Fibroblast of skin of abdomen (primary cell): ENCODE measurements around the gene OASL.
"Not testable (repeated sequence)": the region's sequence is repeated elsewhere in the genome, so short reads cannot be mapped to it uniquely, and the experiment has no call there.

Experiments used
- DNase-seq: peaks from one replicate; pipeline ENCODE4 v3.0.0-alpha.2; 2013

OASL gene

DNA sequence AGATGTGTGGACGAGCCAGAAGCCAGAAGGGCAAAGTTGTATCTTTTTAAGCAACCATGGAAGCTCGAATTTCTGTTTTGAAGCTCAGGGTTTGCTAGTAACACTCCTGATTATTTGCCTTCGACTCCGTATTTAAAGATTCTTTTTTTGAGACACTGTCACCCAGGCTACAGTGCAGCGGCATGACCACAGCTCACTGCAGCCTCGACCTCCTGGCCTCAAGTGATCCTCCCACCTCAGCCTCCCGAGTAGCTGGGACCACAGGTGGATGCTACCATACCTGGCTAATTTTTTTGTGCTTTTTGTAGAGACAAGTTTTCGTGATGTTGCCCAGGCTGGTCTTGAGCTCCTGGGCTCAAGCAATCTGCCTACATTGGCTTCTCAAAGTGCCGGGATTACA, 18.7 kb upstream of the OASL start:
- no peak for DNase-seq

DNA sequence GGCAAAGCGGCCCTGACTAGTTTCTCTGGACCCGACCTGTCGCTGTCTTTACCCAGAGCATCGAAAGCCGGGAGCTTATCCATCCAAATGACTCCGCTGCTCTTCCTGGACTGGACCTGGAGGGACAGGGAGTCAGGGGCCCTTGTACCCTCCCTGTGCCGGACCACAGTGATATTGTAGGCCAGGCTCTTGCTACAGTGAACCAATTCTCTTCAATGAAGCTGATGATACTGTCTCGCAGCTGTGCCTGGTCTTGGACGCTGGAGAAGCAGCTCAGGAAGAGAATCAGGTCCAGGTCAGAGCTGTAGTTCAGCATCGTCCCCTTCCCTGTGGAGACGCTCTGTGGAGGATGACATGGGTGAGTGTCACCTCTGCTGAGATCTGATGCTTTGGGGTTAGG, 14.7 kb upstream of the OASL start:
- no peak for DNase-seq

DNA sequence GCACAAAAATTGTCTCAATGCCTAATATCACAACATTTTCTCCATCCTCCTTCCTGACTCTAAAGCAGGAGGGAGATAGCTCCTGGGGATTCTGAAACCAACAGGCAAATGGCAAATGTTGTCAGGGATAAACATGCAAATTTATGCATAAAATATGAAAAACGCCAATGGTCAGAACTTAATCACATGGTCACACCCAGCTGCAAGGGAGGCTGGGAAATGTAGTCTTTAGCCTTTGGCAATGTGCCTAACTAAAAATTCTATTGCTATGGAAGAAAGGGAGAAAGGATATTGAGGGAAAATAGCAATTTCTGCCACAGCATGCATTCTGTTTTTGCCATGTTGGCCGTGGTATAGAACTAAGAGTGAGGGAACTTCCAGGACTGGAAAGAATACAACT, 11.7 kb upstream of the OASL start:
- DNase-seq: no peak

DNA sequence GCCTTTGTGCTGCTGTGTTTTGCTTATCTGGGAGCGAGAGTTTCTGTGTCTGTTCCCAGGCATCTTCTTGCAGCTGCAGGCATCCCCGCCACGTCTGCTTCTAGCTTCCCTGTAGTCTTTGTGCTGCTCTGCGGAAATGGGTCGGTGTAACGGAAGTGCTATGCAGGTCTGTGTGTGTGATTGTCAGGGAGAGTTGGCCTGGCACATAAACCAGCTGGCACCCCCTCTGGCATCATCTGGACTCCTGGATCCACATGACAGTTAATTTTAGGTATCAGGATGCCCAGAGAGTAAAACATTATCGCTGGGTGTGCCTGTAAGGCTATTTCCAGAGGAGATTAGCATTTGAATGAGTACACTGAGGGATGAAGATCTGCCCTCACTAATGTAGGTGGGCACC, 9.4 kb upstream of the OASL start:
- DNase-seq: no peak

DNA sequence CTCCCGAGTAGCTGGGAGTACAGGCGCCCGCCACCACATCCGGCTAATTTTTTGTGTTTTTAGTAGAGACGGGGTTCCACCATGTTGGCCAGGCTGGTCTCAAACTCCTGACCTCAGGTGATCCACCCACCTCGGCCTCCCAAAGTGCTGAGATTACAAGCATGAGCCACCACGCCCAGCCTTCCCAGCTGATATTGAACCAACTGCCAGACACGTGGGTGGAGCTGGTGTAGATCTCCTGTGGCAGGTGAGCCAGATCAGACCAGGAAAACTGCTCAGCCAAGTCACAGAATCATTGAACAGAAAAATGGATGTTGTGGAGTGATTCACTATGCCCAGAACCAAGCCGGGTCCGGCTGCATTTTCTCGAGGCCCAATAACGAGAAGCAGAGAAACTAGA, 8.4 kb upstream of the OASL start:
- DNase-seq: not testable (repeated sequence)

DNA sequence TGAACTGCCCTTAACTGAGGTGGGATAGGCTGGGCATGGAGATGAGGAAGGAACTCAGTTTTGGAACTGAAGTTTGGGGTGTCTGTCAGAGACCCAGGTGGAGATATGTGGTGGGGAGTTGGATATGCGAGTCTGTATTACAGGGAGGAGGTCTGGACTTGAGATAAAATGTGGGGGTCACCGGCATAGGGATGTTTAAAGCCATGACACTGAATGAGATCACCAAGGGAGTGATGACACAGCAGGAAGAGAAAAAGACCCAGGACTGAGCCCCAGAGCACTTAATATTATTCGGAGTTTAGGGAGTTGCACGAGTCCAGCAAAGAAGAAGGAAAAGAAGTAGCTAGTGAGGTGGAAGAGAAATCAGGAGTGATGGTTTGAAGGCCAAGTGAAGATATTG, 4.0 kb upstream of the OASL start:
- no peak for DNase-seq

DNA sequence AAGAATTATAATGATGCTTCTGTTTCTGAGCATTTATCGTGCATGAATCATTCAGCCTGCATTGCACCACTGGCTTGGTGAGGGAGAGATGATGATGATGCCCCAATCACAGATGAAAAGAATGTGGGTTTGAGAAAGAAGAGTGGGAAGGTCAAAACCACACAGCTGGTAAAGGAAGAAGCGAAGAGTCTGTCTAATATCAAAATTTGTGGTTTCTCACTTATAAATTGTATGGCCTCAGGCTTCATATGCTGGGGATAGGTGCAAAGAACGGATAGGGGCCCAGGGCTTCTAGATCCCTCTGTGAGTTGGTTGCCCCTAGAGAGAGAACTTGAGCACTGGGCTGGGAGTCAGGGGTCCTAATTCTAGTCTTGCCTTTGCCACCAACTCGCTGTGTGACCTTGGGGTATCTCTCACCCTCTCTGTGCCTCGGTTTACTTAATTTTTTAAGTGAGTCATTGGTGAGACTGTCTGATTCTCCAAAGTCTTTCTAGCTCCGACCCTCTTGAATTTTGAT, 2.2 kb downstream of the OASL start:
- DNase-seq: peak; percentile 71

DNA sequence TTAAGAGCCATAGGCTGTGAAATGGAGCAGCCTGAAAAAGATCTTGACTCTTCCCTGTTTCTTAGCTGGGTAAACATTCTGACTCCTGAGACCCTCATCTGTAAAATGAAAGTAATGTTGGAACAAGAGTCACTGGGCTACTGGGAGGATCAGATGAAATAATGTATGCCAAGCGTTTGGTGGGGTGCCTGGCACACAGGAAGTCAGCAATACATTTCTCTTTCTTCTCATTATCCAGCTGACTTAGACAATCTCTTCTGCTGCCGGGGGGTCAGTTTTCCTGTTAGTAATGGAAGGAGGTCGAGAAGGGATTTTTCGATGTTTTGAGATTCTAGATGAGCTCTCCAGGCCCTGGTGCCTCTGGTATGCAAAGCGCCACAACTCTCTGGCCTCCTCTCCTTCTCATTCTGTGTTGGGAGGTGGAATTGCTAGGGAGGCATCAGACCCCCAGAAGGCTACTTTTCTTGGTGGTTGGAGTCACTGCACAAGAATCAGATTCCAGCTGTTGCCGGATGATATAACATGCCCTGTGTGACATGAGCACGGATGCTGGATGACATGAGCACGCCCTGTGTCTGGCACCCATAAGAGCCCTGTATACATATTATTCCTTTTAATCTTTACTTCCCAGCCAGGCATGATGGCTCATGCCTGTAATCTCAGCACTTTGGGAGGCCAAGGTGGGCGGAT, 4.3 kb downstream of the OASL start:
- no peak for DNase-seq

DNA sequence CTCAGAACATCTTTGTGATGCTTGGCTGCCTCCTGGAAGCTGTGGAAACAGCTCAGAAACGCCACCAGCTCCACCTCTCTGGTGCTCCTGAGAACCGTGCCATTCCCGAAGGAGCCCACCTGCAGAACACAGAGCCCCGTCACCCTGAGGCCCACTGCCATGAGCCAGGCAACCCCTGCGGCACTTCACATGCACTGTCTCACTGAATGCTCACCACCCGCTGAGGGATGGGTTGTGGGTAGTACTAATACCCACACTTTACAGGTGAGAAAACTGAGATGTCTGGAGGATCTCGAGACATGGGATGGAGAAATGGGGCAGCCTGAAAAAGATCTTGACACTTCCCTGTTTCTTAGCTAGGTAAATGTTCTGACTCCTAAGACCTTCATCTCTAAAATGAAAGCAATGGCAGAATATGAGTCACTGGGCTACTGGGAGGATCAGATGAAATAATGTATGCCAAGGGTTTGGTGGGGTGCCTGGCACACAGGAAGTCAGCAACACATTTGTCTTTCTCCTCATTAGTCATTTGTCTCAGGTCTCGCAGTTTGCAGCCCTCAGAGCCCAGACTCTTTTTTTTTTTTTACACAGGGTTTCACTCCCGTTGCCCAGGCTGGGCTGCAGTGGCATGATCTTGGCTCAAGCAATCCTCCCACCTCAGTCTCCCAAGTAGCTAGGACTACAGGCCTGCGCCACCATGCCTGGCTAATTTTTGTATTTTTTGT, 5.3 kb downstream of the OASL start:
- peak; percentile 20 for DNase-seq

DNA sequence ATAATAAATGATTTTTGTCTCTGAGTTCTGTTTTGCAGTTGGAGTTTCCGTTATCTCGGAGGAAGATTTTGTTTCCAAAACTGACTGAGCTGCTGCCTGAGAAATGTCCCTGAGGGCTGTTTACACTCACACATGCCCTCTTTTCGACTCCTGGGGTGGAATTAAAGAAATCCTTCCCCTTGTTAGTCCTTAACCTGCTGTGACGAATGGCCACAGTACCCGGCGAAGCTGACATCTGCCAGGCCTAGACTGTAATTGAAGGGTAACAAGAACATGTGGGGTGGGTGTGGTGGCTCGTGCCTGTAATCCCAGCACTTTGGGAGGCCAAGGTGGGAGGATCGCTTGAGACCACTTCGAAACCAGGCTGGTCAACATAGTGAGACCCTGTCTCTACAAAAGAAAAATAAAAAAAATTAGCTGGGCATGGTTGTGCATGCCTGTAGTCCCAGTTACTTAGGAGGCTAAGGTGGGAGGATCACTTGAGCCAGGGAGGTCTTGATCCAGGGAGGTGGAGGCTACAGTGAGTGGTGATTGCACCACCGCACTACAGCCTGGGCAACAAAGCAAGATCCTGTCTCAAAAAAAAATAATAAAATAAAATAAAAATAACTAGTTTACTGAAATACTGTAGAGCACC, 8.4 kb downstream of the OASL start:
- DNase-seq: no peak

DNA sequence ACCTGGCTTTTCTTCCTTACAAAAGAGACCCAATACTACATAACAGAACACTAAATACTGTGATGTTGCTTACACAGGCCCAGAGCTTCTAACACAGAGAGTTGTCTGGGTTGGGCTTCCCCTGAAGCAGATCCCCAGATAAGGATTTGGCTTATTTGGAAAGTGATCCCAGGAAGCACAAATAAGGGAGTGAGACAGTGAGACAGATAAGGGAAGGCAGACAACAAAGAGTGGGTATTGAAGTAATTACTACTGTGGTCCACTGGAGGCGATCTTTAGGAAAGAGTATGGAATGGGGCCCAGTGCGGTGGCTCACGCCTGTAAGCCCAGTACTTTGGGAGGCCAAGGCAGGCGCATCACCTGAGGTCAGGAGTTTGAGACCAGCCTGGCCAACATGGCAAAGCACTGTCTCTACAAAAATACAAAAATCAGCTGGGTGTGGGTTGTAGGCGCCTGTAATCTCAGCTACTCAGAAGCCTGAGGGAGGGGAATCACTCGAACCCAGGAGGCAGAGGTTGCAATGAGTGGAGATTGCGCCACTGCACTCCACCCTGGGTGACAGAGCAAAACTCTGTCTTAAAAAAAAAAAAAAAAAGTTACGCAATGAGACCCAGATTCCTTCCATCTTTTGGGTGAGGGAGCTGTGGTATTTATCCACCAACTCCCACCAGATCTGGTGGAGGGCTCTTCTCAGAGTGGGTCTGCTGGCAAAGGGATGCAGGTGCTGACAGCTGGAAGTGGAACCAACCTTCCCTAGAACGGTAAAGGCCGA, 12.6 kb downstream of the OASL start:
- DNase-seq: no peak

DNA sequence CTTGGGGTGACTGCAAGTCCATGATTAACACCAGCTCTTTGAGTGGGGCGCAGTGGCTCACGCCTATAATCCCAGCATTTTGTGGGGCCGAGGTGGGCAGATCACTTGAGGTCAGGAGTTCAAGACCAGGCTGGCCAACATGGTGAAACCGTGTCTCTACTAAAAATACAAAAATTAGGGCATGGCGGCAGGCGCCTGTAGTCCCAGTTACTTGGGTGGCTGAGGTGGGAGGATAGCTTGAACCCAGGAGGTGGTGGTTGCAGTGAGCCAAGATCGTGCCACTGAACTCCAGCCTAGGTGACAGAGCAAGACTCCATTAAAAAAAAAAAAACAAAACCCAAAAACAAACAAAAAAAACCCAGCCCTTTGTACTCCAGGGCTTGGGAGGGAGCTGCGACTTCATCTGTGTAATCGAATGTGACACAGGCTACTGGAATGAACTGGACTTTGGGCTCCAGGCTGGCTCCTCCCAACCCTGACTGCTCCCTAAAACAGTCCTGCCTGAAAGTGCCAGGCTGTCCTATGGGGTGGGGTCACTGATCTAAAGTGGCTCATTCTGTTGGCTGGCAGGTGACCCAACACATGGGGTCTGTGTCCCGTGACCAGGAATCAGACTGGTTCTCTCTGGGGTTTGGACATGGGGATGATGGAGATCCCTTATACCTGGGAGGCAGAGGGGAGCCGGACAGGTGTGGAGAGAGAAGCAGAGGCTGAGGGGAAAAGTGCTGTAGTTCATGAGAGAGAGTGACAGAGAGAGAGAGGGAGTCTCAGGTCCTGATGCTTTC, 13.4 kb downstream of the OASL start:
- no peak for DNase-seq

DNA sequence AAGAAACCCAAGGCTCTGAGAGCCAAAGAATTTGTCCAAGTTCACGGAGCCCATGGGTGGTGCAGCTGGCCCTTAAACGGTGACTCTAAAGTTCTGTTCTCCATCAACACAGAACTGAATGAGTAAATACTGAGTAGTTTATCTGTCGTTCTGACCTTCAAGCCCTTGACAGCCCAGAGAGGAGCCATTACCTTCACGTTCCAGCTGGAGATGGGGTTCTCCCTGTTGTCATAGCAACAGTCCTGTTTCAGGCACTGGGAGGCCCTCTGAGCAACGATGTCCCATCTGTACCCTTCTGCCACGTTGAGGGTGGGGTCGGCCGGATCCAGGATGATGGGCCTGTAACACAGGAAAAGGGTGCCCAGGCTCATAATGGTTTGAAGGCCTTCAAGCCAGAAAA, 15.2 kb downstream of the OASL start:
- DNase-seq: no peak

DNA sequence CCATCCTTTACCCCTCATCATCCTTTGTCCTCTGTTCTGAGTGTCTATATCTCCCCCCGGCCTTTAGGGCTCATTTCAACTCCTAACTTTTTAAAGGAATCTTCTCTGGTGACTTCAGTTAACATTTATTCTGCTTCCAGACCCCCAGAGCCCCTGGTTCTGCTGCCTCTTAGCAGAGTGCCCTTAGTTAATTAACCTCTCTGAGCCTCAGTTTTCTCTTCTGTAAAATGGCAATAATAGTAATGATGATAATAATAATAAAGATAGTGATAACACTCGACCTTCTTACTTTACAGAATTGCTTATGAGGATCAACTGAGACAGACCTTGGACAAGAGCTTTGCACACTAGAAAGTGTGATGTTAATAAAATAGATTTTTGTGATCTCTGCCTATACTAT, 16.3 kb downstream of the OASL start:
- DNase-seq: no peak

DNA sequence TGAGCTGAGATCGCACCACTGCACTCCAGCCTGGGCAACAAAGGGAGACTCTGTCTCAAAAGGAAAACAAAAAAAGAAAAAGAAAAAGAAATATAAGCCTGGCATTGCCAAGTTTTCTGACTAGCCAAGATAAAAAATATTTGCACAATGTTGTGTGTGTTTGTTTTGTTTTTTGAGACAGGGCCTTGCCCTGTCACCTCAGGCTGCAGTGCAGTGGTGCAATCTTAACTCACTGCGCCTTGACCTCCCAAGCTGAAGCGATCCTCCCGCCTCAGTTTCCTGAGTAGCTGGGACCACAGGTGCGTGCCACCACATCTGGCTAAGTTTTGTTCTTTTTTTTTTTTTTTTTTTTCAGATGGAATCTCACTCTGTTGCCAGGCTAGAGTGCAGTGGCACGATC, 17.3 kb downstream of the OASL start:
- DNase-seq: no peak

DNA sequence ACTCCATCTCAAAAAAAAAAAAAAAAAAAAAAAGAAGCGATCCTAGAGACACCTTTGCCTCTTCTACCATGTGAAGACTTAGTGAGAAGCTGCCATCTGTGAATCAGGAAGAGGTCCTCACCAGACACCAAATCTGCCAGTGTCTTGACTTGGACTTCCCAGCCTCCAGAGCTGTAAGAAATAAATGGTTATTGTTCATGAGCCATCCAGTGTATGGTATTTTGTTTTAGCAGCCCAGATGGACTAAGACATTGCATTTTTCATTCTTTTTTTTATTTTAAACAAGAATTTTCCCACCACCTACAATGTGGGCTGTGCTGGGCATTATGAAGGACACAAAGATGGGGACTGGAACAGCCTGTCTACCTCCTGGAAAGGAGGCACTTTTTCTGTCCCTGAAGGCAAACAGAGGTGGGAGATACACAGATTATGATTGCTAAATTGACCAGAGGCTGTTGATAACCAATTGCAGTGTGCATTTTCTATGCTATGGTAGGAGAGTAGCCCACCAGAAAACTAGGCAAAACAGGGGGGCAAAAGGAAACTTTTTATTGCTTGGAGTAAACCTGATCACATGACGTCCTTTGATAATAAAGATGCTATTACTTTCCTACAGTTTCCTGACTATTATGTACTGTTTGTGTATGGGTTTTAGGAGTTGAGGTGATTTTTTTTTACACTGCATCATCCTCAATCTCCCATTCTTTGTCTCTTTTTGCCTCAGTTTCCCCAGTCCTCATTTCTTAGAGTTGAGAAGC, 20.0 kb downstream of the OASL start:
- no peak for DNase-seq

DNA sequence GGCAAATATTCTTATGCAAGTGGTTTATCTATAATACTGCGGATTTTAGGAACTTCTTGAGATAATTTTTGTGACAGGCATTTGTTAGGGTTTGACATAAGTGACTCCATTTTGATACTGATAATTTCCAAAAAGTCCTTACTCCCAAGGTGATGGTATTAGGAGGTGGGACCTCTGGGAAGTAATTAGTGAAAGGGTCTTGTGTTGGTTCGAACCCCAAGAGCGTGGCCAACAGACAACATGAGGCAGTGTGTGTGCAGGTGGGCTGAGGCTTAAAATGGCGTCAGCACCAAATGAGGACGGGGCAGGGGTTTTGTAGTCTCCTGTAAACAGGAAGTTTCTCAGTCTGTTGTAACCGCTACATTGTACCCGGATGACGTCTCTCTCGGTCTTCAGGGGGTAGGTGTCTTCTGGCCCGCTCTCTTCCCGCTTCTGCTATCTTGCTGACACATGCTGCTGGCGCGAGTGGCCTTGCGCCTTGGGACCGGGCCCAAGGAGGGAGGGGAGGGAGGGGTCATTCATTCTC, 21.0 kb downstream of the OASL start:
- DNase-seq: no peak

DNA sequence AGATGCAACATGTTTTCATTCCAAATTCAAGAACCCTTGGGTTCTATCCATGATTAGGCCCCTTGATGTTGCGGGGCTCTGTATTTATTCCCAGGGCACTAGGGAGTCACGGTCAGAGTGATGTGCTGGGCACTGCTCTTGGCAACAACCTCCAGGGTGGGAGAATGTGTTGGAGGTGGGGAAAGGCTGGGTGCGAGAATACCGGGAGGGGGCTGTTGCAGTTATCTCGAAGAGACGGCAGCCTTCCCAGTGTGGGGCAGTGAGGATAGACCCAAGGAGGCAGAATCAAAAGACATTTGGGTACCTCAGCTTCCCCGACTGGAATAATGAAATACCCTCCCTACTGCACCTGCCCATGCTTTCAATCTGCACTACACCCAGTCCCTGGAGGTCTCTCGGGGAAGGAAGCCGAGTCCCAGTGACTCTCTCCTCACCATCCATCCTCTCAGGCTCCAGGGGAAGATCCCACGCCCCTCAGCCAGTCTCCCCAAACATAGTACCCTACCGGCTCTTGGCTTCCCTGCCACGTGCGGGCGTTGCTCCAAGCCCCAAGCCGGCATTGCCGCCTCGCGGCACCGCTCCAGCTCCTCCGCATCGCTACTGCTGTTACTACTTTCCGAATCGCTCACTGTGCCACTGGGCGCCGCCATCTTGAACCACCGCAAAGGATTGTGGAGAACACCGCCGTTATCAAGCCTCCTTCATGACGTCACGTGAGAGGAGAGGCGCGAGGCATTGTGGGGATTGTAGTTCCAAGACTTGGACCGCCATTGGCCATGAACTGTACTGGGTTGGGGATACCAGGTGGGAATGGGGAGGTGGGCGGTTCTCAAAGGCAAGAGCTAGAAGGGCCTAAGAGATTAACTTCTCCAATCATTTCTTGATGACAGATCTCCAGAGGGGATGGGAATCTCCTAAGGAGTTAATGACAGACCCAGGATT, 22.9 kb downstream of the OASL start, which contains the start of gene C12orf43:
TSS of gene C12orf43 (minus strand) at position 663 of the 942 bp plus-strand sequence. CDS start at position 650, 13 bp downstream.
- peak; percentile 89 for DNase-seq

DNA sequence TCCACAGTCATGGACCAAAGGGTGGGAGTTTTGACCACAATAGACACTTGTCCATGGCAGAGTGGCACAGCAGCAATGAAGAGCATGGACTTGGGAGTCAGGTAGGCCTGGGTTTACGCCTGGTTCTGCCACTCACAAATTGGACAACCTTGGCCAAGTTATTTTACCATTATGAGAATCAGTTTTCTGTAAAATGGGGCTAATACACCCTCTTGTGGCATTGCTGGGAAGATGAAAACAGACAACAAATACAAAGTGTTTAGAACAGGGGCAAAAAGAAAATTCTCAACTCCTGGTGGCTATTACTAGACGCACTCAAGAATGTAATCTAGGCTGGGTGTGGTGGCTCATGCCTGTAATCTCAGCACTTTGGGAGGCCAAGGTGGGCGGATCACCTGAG, 25.3 kb downstream of the OASL start:
- DNase-seq: no peak

DNA sequence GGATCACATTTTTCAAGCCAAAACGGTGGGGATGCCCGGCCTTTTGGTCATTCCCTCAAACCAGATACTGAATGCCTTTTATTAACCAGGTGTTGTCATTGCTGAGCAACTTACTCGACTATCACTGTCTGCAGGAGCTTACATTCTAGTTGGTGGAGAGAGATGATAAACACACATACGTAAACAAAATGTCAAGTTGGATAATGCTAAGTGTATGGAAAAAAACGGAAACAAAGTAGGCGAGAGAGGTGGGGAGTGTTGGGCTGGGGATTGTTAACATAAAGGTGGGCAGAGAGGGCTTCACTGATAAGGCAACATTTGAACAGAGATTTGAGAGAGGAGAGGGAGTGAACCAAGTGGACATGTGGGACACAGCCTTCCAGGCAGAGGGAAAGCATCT, 27.2 kb downstream of the OASL start:
- no peak for DNase-seq
